ENCODE data around the gene NAV2.
"Not testable (repeated sequence)": the region's sequence is repeated elsewhere in the genome, so short reads cannot be mapped to it uniquely, and the experiment has no call there.

Gene NAV2

GRCh38 chr11:19980957-19981669 lies 268.5 kb downstream of the NAV2 start:
- DNase-seq = no peak

DNA sequence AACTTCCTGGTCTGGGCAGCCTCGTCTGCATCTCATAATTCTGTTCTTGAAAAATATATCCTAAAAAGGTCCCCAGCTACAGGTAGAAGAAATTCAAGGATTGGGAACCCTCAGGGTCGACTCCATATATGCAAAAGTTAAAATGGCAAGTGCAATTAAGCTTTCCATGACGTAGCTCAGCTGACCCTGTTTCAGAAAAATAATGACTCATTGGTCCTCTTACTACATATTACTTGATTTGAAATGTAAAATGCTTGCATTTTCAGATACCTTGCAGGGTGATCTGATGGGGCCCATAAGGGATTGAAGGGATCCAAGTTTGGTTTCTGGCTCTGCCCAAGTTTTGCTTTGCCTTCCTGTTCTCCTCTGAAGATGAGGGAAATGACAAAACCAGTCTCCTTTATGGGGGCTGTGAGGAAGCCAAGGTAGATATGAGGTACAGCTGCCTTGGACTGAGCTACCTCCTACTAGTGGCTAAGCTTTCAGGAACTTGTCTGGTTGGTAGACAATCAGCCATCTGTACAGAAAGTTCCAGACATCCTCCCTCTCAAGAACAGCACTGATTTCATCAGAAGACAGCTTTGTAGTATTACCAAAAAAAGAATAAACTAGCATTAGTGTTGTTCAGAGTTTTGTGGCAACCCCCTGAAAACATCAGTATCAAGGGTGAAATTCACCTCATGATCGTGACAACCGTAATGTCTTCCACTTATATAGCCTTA lies 270.3 kb downstream of the NAV2 start:
- DNase-seq = no peak

GRCh38 chr11:19984048-19984742 lies 271.6 kb downstream of the NAV2 start:
- no peak for DNase-seq

GRCh38 chr11:19985111-19985510 lies 272.5 kb downstream of the NAV2 start:
- DNase-seq = no peak

- DNase-seq = no peak
Measured at GRCh38 chr11:19987331-19987801, 274.7 kb downstream of the NAV2 start.

GRCh38 chr11:19988598-19988997 lies 276.0 kb downstream of the NAV2 start:
- no peak for DNase-seq

GRCh38 chr11:19989191-19989590 lies 276.6 kb downstream of the NAV2 start:
- DNase-seq = no peak

- no peak for DNase-seq
Measured at GRCh38 chr11:19992162-19992561, 279.5 kb downstream of the NAV2 start.

DNA sequence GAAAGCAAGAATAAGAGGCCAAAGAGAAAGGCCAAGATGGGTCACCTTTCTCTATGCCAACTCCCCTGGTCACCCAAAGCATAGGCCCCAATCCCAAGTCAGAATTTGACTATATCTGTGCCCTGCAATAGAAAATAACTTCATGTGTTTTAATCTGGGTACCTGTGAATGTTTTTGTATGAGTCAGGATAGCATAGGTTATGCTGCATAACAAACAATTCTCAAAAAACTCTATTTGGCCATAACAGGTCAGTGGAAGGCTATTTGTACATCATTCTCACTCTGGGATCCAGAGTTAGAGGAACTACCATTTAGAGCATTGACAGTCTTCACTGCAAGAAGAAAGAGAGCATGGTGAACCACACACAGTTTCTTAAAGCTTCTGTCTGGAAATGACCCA lies 280.4 kb downstream of the NAV2 start:
- DNase-seq = no peak

GRCh38 chr11:19994672-19995071 lies 282.0 kb downstream of the NAV2 start:
- DNase-seq = no peak

- no peak for DNase-seq
Measured at GRCh38 chr11:19995145-19995544, 282.5 kb downstream of the NAV2 start.

DNA sequence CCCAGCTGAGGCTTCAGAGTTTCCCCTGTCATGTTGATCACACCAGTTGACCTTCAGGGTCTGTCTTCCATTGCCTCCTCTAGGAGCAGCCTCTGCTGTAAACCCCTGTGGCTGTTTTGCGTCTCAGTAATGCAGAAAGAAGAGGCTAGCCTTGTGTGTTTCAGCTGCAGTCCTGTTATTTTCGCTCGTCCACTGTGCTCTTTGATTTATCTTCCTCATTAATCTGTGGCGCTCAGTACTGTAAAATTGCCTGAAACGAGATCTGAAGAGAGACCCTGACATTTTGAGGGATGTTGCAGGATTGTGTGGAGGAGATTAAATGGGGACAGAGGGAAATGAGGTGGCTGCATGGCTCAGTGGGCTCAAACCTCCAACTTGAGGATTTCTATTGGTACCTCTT lies 283.9 kb downstream of the NAV2 start:
- DNase-seq = no peak

DNA sequence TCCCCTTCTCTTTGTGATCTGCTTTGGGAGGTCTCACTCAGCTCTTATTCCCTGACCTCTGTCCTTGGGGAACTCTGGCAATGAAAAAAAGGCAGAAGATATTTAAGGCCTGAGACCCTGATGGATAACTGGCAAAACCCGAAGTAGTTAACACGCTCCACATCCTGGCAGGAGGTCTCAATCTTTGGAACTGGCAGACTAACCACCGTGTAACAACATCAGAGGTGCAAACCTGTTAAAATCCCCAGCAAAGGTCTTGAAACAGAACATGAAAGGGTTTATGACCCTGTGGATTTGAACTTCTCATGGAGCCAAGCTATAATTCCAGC lies 287.3 kb downstream of the NAV2 start:
- DNase-seq = no peak

- no peak for DNase-seq
Measured at GRCh38 chr11:20000351-20001134, 287.9 kb downstream of the NAV2 start.

DNA sequence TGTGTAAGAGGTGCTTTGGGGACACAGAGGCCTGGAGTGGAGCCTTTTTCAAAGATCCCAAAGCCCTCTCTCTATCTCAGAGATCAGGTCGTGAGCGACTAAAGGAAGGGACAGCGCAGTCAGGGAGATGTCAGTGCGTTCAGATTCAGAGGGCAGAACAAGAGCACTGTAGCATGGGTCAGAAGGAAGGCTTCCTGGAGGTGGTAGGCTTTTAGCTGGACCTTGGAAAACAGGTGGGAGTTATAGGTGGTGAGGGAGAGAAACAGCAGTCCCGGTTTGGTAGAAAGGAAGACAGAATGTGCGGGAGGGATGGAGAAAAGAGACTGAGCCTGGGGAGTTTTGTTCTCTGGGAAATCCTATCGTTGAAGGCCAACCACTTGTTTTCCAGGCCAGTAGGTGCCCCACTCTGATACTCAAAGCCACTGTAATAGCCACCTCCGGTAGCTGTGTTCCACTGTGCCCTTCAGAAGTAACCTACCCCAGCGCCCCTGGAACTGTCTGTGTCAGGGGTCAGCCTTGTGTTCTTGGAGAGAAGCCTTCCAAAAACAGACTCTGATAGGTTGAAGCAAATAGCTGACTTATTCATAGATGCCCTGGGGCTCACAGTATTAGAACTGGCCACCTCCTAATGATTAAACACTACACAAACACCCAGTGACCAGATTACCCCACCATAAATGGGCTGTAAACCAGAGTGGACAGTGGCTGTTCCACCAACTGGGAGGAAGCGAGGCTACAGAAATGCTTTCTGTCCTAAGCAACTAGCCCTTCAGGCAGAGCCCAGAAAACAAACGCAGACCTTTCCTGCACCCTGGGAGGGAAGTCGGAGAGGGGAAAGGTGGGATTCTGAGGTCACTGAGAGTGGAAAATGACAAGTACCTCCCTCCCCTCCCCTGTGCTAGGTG lies 289.9 kb downstream of the NAV2 start:
- DNase-seq = no peak

- no peak for DNase-seq
Measured at GRCh38 chr11:20003351-20003750, 290.7 kb downstream of the NAV2 start.

GRCh38 chr11:20004866-20005265 lies 292.2 kb downstream of the NAV2 start:
- DNase-seq = no peak

- no peak for DNase-seq
Measured at GRCh38 chr11:20005747-20006146, 293.1 kb downstream of the NAV2 start.

- not testable (repeated sequence) for DNase-seq
Measured at GRCh38 chr11:20006618-20007017, 294.0 kb downstream of the NAV2 start.

GRCh38 chr11:20007386-20007785 lies 294.7 kb downstream of the NAV2 start:
- no peak for DNase-seq

- DNase-seq = no peak
Measured at GRCh38 chr11:20008190-20008870, 295.7 kb downstream of the NAV2 start.
